Measurements from ENCODE around the gene JUNB.
A peak's percentile ranks its signal among the peaks of the same experiment; 100 is the strongest.

The JUNB gene

DNA sequence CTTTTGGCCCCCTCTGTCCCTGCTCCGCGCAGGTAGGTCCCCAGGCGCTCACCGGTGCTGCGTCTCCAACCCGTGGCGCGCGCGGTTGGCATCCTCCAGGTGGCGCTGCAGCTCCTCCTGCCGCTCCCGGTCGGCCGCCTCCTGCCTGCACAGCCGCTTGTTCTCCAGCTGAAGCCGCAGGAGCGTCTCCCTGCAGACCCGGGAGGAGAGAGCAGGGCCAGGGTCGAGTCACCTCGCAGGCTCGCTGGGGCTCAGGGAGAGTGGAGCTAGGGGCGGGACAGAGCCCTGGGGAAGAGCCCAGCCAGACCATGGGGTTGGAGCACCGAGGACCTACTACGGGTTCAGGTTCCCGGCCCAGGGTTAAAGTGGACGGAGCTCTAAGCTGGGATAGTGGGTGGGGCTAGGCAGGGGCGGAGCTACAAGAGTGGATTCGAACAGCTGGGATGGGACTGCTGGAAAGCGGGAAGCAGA is 25.2 kb upstream of the JUNB start:
- Histone ChIP-seq H3F3A (ENCODE audit: insufficient read depth, low read length) (no peaks in the 10 kb centered on the region), H3K9me2 (replicated peaks; ENCODE audit: insufficient read depth, low read length) (no peaks in the 10 kb centered on the region), H3K9me3 (replicated peaks; ENCODE audit: insufficient read depth, low read length) (no peaks in the 10 kb centered on the region), H3K79me2 (ENCODE audit: low read length) (no peaks in the 10 kb centered on the region), H3K36me3 (replicated peaks; ENCODE audit: insufficient read depth, low read length) (no peaks in the 10 kb centered on the region), H3K27ac (ENCODE audit: low read length) (no peak overlapping the region), H3K4me3 (ENCODE audit: low read length) (peak overlapping the region; percentile 63), H3K9ac (ENCODE audit: low read length) (no peak overlapping the region; the same call in 1 of the 2 replicates), H2AFZ (ENCODE audit: low read length) (peak overlapping the region; percentile 85), H4K20me1 (ENCODE audit: insufficient read depth, low read length) (no peaks in the 10 kb centered on the region), H3K4me1 (ENCODE audit: low read length) (peaks cover 10% of the 10 kb centered on the region), H3K27me3 (replicated peaks; ENCODE audit: insufficient read depth, low read length) (no peaks in the 10 kb centered on the region), H3K4me2 (ENCODE audit: low read depth, low read length) (peak overlapping the region; percentile 99)
- DNase-seq, result peak; percentile 65
- TF ChIP-seq, protein P1, sequence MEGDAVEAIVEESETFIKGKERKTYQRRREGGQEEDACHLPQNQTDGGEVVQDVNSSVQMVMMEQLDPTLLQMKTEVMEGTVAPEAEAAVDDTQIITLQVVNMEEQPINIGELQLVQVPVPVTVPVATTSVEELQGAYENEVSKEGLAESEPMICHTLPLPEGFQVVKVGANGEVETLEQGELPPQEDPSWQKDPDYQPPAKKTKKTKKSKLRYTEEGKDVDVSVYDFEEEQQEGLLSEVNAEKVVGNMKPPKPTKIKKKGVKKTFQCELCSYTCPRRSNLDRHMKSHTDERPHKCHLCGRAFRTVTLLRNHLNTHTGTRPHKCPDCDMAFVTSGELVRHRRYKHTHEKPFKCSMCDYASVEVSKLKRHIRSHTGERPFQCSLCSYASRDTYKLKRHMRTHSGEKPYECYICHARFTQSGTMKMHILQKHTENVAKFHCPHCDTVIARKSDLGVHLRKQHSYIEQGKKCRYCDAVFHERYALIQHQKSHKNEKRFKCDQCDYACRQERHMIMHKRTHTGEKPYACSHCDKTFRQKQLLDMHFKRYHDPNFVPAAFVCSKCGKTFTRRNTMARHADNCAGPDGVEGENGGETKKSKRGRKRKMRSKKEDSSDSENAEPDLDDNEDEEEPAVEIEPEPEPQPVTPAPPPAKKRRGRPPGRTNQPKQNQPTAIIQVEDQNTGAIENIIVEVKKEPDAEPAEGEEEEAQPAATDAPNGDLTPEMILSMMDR (IDR thresholded peaks at IDR 0.05; ENCODE audit: low read length), result peak; percentile 90
- TF ChIP-seq EZH2 (optimal IDR thresholded peaks at IDR 0.05; ENCODE audit: low read depth, low read length) (no peak), EZH2phosphoT487 (IDR thresholded peaks at IDR 0.05; ENCODE audit: low read length) (no peak)

GRCh38 chr19:12767150-12767549 is 24.1 kb upstream of the JUNB start:
- Histone ChIP-seq H3K9me3 (replicated peaks; ENCODE audit: insufficient read depth, low read length) (no peaks in the 10 kb centered on the region), H4K20me1 (ENCODE audit: insufficient read depth, low read length) (no peaks in the 10 kb centered on the region), H2AFZ (ENCODE audit: low read length) (no peak overlapping the region), H3K4me1 (ENCODE audit: low read length) (peaks cover 10% of the 10 kb centered on the region), H3K36me3 (replicated peaks; ENCODE audit: insufficient read depth, low read length) (no peaks in the 10 kb centered on the region), H3K9ac (ENCODE audit: low read length) (no peak overlapping the region), H3K27me3 (replicated peaks; ENCODE audit: insufficient read depth, low read length) (no peaks in the 10 kb centered on the region), H3F3A (ENCODE audit: insufficient read depth, low read length) (no peaks in the 10 kb centered on the region), H3K27ac (ENCODE audit: low read length) (no peak overlapping the region), H3K79me2 (ENCODE audit: low read length) (no peaks in the 10 kb centered on the region), H3K4me2 (ENCODE audit: low read depth, low read length) (no peak overlapping the region), H3K9me2 (replicated peaks; ENCODE audit: insufficient read depth, low read length) (no peaks in the 10 kb centered on the region), H3K4me3 (ENCODE audit: low read length) (no peak overlapping the region)
- DNase-seq, result no peak
- TF ChIP-seq, protein P1 (IDR thresholded peaks at IDR 0.05; ENCODE audit: low read length), result no peak
- TF ChIP-seq EZH2phosphoT487 (IDR thresholded peaks at IDR 0.05; ENCODE audit: low read length), result no peak
- no peak for TF ChIP-seq EZH2 (optimal IDR thresholded peaks at IDR 0.05; ENCODE audit: low read depth, low read length)

DNA sequence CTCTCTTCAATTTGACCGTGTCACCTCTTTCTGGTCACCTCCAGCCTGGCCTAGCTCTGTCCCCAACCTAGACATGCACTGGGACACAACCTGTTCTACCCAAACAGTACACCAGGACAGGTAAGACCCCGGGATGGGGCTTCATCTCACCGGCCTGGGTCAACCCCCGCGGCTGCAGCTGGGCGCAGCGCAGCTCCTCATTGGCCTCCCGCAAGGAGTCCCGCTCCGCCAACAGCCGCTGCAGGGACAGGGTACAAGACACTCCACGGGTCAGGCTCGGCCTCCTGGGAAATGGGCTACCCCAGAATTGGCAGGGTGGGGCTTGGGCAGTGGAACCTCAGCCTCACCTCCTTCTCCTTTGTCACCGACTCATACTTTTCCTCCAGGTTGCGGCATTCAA is 23.6 kb upstream of the JUNB start:
- Histone ChIP-seq H3K27ac (ENCODE audit: low read length) (no peak overlapping the region), H3K9me3 (replicated peaks; ENCODE audit: insufficient read depth, low read length) (no peaks in the 10 kb centered on the region), H3K27me3 (replicated peaks; ENCODE audit: insufficient read depth, low read length) (no peaks in the 10 kb centered on the region), H3K36me3 (replicated peaks; ENCODE audit: insufficient read depth, low read length) (no peaks in the 10 kb centered on the region), H3K9ac (ENCODE audit: low read length) (no peak overlapping the region), H4K20me1 (ENCODE audit: insufficient read depth, low read length) (no peaks in the 10 kb centered on the region), H3K4me3 (ENCODE audit: low read length) (no peak overlapping the region), H3K79me2 (ENCODE audit: low read length) (no peaks in the 10 kb centered on the region), H3K4me1 (ENCODE audit: low read length) (peaks cover 10% of the 10 kb centered on the region), H3K4me2 (ENCODE audit: low read depth, low read length) (no peak overlapping the region), H3K9me2 (replicated peaks; ENCODE audit: insufficient read depth, low read length) (no peaks in the 10 kb centered on the region), H3F3A (ENCODE audit: insufficient read depth, low read length) (no peaks in the 10 kb centered on the region), H2AFZ (ENCODE audit: low read length) (no peak overlapping the region)
- TF ChIP-seq EZH2 (optimal IDR thresholded peaks at IDR 0.05; ENCODE audit: low read depth, low read length), result no peak
- no peak for TF ChIP-seq EZH2phosphoT487 (IDR thresholded peaks at IDR 0.05; ENCODE audit: low read length)
- TF ChIP-seq, protein P1 (IDR thresholded peaks at IDR 0.05; ENCODE audit: low read length), result no peak
- no peak for DNase-seq
